Stimulated activated CD8-positive, alpha-beta memory T cell treated with anti-CD3 and anti-CD28 coated beads, Interleukin-4, amount 100 ng/mL, for 48 hours (primary cell): ENCODE results near the gene RMDN3.

Experiments
- DNase-seq: peaks from one replicate; pipeline ENCODE4 v3.0.0-alpha.2; 2020

Gene RMDN3, protein sequence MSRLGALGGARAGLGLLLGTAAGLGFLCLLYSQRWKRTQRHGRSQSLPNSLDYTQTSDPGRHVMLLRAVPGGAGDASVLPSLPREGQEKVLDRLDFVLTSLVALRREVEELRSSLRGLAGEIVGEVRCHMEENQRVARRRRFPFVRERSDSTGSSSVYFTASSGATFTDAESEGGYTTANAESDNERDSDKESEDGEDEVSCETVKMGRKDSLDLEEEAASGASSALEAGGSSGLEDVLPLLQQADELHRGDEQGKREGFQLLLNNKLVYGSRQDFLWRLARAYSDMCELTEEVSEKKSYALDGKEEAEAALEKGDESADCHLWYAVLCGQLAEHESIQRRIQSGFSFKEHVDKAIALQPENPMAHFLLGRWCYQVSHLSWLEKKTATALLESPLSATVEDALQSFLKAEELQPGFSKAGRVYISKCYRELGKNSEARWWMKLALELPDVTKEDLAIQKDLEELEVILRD

DNA sequence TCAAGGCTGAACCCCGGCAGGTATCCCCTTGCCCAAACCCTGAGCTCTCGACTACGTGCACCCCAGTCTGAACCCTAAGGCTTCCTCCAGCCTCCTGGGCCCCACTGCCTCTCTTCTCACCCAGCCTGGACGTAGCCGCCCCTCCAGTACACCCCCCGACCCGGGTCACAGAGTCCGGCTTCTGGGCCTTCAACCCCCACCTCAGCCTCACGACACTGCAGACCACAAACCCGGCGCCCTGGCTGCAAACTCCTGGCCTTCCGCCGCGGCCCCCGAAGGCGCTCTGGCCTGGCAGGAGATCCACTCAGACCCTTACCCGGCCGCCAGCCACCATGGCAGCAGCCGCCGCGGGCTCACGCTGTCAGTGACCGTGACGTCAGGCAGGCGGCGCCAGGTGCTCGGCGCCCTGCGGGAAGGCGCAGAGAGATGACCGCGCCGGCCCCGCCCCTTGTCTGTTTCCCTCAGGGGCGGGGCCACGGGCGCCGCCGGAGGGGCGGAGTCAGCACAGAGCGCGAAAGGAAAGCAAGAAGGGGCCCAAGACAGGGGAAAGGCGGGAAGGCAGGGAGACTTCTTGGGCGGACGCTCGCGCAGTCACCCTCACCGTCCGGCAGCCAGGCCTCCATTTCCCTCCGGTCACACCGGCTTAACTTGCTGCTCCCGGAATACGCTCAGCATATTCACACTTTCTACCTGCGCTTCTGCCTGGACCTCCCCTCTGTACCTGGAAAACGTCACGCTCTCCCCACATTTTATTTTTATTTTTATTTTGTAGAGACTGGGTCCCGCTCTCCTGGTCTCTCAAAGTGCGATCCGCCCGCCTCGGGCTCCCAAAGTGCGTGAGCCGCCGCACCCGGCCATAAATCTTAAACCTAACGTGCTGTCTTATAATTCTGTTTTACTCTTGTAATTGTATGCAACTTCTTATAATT lies at the start of gene RMDN3:
Gene RMDN3, minus strand, starts transcription at position 372 of the 929 bp plus-strand sequence. CDS start 471 bp downstream, outside the sequence.
- peak; percentile 96 for DNase-seq

DNA sequence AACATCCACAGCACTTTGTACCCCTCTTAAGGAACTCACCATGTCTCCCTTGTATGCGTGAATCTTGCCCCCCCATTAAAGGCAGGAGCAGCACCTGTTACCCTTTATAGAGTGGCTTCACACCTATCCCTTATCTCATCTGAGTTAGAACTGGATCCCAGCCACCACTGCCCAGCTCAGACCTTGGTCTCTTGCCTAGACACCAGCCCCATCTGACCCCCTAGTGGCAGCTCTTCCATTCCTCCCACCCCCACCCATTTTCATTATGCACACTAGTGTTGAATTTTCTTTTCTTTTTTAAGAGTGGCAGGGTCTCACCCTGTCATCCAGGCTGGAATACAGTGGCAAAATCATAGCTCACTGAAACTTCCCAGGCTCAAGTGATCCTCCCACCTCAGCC lies 48.6 kb upstream of the RMDN3 start:
- DNase-seq: no peak

GRCh38 chr15:40803076-40803475 lies 48.0 kb upstream of the RMDN3 start:
- DNase-seq: no peak

GRCh38 chr15:40799523-40799922 lies 44.5 kb upstream of the RMDN3 start:
- DNase-seq: no peak

DNA sequence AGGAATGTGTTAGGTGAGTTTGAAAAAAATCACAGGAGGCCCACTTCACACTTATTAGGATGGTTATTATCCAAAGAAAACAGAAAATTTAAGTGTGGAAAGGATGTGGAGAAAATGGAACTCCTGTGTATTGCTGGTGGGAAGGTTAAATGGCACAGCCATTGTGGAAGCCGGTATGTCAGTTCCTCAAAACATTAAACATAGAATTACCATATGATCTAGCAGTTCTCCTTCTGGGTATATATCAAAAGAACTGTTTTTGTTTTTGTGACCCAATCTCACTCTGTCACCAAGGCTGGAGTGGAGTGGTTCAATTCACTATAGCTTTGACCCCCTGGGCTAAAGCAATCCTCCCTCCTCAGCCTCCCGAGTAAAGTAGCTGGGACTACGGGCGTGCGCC lies 41.5 kb upstream of the RMDN3 start:
- DNase-seq: no peak

DNA sequence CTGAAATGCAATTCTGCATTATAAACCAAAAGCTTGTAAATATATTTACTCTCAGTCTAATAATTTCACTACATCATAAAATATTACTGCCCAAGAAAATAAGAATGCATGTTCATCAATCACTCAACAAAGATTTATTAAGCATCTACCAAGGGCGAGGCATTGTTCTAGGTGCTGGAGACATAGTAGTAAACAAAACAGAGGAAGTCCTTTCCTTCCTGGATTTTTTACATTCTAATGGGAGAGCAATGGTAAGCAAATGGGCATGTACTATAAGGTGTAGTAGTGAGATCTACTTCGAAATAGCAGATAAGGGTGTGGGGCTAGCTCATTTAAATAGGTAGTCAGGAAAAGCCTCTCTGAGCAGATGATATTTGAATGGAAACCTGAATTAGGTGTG lies 41.0 kb upstream of the RMDN3 start:
- DNase-seq: no peak

DNA sequence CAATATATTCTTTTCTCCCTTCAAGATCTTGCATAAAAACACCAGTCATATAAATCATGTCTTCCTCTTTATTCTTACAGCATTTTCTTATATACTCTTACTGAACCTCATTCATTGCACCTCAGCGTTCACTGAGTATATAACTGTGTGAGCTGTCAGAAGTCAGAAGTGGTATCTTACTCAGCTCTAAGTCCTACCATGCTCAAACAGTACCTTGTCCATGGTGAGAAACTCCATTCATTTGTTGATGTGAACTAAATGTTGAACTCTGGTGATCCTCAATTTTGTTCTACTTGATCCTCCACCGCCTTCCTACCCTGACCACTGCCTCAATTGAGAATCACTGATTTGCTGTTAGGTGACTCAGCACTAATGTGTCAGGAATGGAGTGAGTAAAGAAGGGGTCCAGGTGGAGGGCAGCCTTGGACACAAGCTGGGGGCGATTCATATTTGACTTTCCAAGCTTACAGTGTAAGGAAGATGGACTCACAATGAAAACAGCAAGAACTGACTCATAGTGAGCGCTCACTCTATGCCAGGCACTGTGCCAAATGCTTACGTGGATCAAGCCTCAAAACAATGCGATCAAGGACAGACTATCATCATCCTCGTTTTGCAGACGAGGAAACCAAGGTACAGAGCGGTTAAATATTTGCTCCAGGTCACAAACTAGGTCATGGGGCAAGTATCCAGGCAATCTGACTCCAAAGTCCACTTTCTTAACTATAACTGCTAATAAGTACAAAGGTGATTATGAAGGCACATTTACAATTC lies 38.3 kb upstream of the RMDN3 start:
- peak; percentile 59 for DNase-seq

GRCh38 chr15:40792394-40792793 lies 37.3 kb upstream of the RMDN3 start:
- no peak for DNase-seq

DNA sequence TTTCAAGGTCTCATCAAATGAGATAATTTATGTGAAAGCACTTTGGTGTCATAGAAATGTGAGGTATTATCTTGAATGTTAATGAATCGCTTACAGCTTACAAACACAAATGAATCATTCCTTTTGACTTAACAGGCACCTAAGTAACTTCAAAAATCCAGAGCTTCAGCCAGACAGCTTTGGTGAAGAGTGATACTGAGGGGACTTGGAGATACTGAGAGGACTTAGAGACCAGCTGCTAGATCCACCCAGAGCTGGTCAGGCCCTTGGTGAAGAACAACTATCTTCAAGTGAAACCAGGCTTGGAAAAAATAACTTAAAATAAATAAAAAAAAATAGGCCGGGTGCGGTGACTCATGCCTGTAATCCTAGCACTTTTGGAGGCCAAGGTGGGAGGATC lies 35.7 kb upstream of the RMDN3 start:
- DNase-seq: no peak

- DNase-seq: no peak
These were observed 34.9 kb upstream of the RMDN3 start for GRCh38 chr15:40789999-40790398.

- DNase-seq: no peak
These were observed 34.1 kb upstream of the RMDN3 start for GRCh38 chr15:40789119-40789518.

DNA sequence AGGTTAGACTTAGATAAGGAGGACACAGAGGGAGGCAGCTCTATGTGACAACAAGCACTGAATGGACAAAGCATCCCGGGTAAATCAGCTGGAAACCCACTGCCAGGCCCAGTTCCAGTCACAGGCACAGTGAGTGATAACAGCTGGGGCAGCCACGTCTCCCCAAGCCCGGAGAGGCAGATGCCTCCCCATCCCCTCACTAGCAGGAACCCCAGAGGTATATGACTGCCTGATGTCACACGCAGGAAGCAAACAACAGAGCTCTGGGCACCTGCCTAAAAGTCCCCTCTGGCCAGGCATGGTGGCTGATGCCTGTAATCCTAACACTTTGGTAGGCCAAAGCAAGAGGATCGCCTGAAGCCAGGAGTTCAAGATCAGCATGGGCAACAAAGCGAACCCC lies 32.9 kb upstream of the RMDN3 start:
- DNase-seq: no peak

DNA sequence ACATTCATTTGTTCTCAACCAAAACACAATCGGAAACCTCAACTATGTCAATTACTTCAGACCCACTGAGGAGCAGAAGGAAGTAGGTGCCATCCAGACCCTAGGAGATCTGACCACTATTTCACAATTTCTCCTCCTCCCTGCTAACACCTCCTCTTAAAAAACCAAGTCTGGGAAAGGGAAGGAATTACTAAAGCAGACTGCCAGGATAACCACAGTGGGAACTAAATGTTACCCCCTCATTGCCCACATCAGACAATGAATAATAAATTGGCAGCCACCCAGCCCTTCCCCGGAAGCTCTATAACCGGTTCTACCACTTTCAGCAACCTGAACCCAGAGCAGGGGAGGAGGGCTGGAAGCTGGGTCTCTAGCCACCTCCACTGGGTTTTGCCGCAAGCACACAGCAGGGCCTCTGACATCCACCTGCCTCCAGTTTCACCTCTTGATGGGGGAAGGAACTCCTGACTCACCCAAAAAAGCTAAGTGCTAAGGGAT lies 32.3 kb upstream of the RMDN3 start:
- DNase-seq: peak; percentile 79

DNA sequence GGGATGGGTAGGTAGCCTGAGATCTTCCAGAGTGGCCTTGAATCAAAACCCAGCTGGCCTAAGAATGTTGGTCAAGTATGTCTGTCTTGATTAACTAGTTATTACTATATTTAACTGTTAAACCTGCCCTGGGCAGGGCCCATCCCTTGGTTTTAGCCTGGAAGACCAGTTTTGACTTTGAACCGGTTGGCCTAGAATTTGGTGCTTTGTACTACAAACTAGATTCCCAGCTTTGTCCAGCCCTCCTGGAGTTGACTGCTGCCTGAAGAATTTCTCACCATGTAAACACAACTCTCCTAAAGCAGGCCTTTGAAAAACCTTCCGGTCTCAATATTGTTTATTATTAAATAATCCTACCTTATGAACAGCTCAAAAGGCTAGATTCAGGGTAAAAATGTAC lies 30.8 kb upstream of the RMDN3 start:
- DNase-seq: no peak

- DNase-seq: no peak
These were observed 30.1 kb upstream of the RMDN3 start for GRCh38 chr15:40785164-40785563.

DNA sequence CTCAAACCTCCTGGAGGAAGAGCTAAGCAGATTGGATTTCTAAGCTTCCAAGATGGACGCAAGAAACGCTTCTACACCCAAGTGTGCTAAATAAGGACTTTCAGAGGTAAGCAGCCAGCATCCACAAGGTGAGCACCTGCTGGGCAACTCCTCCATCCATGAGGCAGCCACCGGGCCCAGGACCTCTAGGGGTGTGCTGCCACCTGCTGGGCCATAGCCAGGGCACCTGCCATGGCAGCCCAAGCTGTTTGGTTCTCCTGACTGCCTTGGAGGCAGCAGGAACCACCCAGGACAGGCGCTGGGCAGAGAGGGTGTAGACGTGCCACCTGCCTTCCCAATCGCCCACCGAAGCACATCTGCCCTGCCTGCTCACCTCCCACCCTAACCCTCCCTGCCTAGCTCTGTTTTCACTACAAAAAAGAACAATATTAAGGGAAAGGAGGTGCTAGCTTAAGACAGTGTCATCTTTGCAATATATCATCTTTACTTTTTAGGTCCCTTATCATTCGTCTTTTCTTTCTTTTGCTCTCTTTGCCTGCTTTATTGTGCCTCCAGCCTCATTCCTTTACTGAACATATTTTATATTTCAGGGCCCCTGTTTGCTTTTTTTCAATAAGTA lies 27.7 kb upstream of the RMDN3 start:
- DNase-seq: peak; percentile 86

DNA sequence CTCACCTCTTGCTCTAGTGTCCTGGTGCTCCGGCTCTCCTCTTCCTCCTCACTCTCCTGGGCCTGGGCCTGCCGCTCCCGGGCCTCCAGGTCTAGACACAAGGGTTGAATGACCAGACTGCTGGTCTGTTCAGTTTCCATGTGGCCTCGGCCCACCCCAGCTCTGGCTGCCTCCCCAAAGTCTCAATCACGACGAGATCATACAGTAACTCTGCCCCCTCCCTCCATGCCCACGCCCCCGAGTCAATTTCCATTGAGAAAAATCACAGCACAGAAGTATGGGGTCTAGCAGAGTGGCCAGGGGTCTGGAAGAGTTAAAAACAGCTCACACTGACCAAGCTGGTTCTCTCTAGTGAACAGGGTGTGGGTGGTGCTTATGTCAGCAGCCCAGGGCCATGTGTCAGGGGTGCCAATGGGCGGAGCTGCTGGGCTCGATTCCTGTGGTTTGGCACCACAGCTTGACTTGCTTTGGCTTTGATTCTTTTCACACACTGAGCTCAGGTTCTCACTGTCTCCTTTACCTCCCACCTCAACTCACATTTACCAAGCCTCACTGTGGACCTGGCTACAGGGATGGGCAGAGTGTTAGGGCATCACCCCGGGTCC lies 21.6 kb upstream of the RMDN3 start:
- peak; percentile 64 for DNase-seq

DNA sequence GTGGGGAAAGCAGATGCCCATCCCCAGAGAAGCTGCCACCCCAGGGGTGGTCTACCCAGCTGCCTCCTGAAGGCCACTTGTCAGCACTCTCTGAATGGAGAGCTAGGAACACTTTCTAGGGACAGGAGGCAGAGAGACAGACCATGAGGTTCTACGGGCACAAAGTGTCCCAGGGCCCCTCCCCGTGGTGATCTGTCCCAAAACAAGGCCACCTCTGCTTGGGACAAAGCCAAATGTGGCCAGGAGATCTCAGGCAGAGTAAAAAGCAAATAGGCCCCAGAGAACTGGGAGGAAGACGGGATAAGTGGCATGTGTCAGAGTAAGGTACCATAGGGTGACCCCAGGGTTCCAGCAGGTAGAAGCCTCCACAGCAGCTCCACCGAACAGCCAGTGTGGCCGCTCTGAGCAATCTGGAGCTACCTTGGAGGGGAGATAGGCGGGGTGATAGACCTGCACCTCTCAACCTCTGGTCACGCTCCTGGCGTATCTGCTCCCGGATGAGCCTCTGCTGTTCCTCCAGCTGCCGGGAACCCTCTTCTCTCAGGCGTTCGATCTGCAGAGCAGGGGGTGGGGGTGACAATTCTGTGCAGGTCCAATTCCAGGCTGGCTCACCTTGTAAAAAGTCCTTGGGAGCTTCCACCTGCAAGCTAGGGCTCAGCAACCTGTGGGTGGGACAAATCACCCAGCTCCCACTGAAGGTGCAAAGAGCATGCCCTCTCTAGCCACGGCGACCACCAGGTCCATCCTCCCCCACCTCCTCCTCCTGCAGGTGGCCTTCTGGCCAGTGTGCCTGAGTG lies 20.9 kb upstream of the RMDN3 start:
- no peak for DNase-seq

DNA sequence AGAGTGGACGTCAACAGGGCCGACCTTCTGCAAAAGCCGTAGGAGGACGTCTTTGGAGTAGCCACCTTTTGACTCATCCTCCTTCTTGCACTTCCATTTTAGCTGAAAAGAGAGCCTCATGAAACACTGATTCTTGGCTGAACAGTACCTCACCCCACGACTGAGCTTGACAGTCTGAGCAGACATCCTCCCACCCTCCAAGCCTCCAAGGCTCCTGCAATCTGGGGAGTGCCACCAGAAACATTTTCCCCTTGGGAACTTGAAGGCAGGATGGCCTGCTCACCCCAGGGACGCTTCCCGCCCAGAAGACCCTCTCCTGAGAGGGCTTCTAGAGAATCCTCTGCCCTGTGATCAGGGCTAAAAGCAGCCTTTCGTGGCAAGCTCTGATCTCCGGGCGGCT lies 20.0 kb upstream of the RMDN3 start:
- DNase-seq: no peak

DNA sequence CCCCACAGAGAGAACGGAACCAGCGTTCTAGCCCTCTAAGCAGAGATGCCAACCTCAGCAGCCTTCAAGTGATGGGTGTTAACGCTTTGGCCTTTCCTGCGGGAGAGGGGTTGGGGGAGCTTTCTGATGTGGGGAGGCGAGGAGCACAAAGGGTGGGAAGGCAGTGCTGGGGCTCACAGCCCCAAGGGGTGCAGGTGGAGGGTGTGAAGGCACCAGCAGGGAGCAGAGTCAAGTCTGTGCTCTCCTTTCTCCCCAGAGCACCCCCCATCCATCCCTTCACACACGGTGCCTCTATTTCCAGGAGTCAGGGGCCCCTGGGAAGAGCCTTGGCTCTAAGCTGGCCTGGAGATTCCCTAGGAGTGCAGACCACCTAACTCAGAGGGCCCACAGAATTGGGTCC lies 18.8 kb upstream of the RMDN3 start:
- no peak for DNase-seq

DNA sequence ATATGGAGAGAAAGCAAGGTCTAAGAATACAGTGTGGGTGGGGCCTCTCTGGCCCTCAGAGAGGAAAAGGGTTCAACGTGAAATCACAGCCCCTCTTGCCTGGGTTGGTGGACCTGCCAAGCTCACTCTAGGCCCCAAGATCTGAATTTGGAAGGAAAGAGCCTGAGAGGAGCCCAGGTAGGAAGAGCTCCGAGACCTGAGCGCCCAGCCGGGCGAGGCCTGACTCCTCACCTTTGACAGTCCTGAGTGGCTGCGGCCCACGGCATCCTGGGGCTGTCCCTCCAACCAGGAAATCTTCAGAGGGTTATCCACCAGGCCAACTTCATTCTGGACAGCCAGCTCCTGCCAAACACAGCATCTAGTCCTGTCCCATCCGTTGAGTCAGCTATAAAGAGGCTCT lies 18.4 kb upstream of the RMDN3 start:
- no peak for DNase-seq
